HepG2 (cell line): ENCODE results near the gene ZNF180. TPM values are rescaled to one million over a fixed set of nuclear protein-coding genes. Genes with fewer than 3 reads are reported as not detected.

Experiments
- AHR ChIP-seq: IDR thresholded peaks from 2 replicates; pipeline ENCODE4 v1.6.1; 2018; ENCODE audit warnings: missing genetic modification reagents, missing compliant biosample characterization
- AKAP8 ChIP-seq: sonication (generic); formaldehyde crosslinking; IDR thresholded peaks from 2 replicates; pipeline ENCODE4 v1.5.1; 2020; ENCODE audit warnings: mild to moderate bottlenecking, missing genetic modification reagents
- GATAD1 ChIP-seq: IDR thresholded peaks from 2 replicates; pipeline ENCODE4 v1.6.1; 2016; ENCODE audit warnings: missing genetic modification reagents, missing compliant biosample characterization
- NBN ChIP-seq: fragments of 450-650 bp; conservative IDR thresholded peaks from 2 replicates; pipeline ENCODE4 v1.6.1; 2017
- RBM39 ChIP-seq: fragments of 200-400 bp; formaldehyde crosslinking; IDR thresholded peaks from one replicate; pipeline ENCODE4 v1.6.1; 2018; ENCODE audit warnings: antibody characterized with exemption, mild to moderate bottlenecking, low read depth, low read length; ENCODE audit not compliant: poor library complexity, severe bottlenecking
- SMAD9 ChIP-seq: sonication (generic); formaldehyde crosslinking; IDR thresholded peaks from 2 replicates; pipeline ENCODE4 v1.5.1; 2020; ENCODE audit warnings: mild to moderate bottlenecking, missing genetic modification reagents
- TBX2 ChIP-seq: sonication (generic); formaldehyde crosslinking; IDR thresholded peaks from 2 replicates; pipeline ENCODE4 v1.5.0; 2020; ENCODE audit warnings: missing genetic modification reagents, mild to moderate bottlenecking, borderline replicate concordance
- ZNF552 ChIP-seq: sonication (generic); formaldehyde crosslinking; IDR thresholded peaks from 2 replicates; pipeline ENCODE4 v1.9.0; 2022; ENCODE audit warnings: missing genetic modification reagents, mild to moderate bottlenecking, borderline replicate concordance
- polyA plus RNA-seq, 8 experiments: library from polyadenylated mRNA; depleted of rRNA in 3 of 8; stranded (reverse) in 7 of 8; unstranded in 1 of 8; fragments of >200 nt; fragmentation: Illumina TruSeq in 4 of 8; extraction: Trizol in 4 of 8; gene quantifications; 2 replicates each; pipeline versions ENCODE4 v1.2.1 to v1.2.3, GENCODE V29; 2011 to 2016; ENCODE audit warnings: low read depth in 4 of 8, missing spikeins in 1 of 8, mixed read lengths in 1 of 8; ENCODE audit not compliant: insufficient read depth in 1 of 8
- total RNA-seq, 5 experiments: library from RNA; depleted of rRNA; stranded (reverse); fragments of >200 nt; fragmentation: Illumina TruSeq; extraction: Trizol; gene quantifications; 2 replicates each; pipeline ENCODE4 v1.2.3, GENCODE V29; 2016; ENCODE audit warnings: low read depth in 1 of 5
- TF ChIP-seq, protein P1 (sequence below), 2 experiments: sonication (generic) in 1 of 2; formaldehyde crosslinking in 1 of 2; IDR thresholded peaks; 2 replicates each; pipeline versions ENCODE4 v1.4.0 to v1.6.1; 2018 to 2020; ENCODE audit warnings: missing genetic modification reagents in 2 of 2, borderline replicate concordance in 1 of 2, low read depth in 1 of 2, mild to moderate bottlenecking in 1 of 2, missing biosample characterization in 1 of 2
- TF ChIP-seq, protein P2 (sequence below): sonication (generic); formaldehyde crosslinking; IDR thresholded peaks from 2 replicates; pipeline ENCODE4 v1.5.1; 2020; ENCODE audit warnings: missing genetic modification reagents, mild to moderate bottlenecking, borderline replicate concordance
- TF ChIP-seq, protein P3 (sequence below): sonication (generic); formaldehyde crosslinking; IDR thresholded peaks from 2 replicates; pipeline ENCODE4 v1.4.0; 2020; ENCODE audit warnings: mild to moderate bottlenecking, missing genetic modification reagents
- TF ChIP-seq, protein P4 (sequence below): sonication (generic); formaldehyde crosslinking; IDR thresholded peaks from 2 replicates; pipeline ENCODE4 v1.8.0; 2022; ENCODE audit warnings: missing genetic modification reagents, mild to moderate bottlenecking, moderate library complexity, borderline replicate concordance
- TF ChIP-seq, protein P5 (sequence below): sonication (generic); formaldehyde crosslinking; conservative IDR thresholded peaks from 2 replicates; pipeline ENCODE4 v1.4.0; 2020; ENCODE audit warnings: missing genetic modification reagents

ZNF180 gene
- total and polyA plus RNA-seq, 2 of the 13 experiments (the other 11 are each of a cell fraction or from before 2014, with no cell fraction given): 0.92 to 9.3 TPM

DNA sequence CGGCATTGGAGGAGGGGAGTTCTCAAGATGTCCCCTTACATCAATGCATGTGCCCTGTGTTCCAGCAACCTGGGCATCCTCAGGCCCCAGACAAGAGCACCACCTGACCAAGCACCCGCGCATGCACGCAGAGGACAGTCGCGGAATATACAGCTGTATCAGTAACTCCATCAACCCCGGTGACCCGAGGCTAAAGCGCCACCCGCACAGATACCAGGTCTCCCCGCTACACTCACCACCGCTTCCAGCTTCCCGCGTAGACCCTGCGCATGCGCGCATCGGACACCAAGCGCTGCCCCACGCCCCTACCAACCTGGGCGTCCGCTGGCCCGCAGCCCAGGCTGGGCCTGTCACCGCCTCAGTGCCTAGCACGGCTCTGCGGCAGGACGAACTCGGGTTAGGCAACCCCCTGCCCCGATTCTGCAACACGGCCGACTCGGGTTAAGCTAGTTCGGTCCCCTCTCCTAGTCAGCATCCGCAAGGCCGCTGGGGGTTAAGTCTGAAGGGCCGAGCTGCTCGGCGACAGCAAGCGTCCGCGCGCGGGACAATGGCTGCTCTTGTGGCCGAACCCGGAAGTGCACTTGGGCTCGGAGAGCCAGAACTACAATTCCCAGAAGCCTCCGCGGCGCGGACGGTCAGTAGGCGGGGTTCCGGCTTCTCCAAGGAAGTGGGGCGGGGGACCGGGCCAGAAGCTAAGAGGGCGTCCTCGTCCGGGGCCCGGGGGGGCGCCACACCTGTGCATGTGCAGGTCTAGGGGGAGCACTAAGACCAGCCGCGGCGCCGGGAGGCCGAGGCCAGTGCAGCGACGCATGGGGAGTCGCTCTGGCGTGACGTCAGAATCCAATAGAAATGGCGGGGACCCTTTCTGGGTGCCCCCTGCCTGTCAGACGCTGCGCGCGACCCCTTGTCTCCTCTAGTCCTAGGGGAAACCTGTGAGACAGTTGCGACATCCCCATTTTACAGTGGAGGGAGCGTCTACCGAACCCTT, at the start of gene ZNF180 (continued):
- TF ChIP-seq, protein P1, sequence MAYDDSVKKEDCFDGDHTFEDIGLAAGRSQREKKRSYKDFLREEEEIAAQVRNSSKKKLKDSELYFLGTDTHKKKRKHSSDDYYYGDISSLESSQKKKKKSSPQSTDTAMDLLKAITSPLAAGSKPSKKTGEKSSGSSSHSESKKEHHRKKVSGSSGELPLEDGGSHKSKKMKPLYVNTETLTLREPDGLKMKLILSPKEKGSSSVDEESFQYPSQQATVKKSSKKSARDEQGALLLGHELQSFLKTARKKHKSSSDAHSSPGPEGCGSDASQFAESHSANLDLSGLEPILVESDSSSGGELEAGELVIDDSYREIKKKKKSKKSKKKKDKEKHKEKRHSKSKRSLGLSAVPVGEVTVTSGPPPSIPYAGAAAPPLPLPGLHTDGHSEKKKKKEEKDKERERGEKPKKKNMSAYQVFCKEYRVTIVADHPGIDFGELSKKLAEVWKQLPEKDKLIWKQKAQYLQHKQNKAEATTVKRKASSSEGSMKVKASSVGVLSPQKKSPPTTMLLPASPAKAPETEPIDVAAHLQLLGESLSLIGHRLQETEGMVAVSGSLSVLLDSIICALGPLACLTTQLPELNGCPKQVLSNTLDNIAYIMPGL (CRISPR knock-in tag; IDR thresholded peaks at IDR 0.05; ENCODE audit: borderline replicate concordance in 1 of 2, low read depth in 1 of 2): peak; percentile 89 to 92
- TF ChIP-seq SMAD9 (CRISPR knock-in tag): 0 out of 2 replicates have a peak, but pooled peaks have one; percentile 27
- TF ChIP-seq, protein P2, sequence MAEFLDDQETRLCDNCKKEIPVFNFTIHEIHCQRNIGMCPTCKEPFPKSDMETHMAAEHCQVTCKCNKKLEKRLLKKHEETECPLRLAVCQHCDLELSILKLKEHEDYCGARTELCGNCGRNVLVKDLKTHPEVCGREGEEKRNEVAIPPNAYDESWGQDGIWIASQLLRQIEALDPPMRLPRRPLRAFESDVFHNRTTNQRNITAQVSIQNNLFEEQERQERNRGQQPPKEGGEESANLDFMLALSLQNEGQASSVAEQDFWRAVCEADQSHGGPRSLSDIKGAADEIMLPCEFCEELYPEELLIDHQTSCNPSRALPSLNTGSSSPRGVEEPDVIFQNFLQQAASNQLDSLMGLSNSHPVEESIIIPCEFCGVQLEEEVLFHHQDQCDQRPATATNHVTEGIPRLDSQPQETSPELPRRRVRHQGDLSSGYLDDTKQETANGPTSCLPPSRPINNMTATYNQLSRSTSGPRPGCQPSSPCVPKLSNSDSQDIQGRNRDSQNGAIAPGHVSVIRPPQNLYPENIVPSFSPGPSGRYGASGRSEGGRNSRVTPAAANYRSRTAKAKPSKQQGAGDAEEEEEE: no peak
- TF ChIP-seq AHR (CRISPR knock-in tag): peak; percentile 64; the same call in 1 of the 2 replicates
- TF ChIP-seq, protein P3, sequence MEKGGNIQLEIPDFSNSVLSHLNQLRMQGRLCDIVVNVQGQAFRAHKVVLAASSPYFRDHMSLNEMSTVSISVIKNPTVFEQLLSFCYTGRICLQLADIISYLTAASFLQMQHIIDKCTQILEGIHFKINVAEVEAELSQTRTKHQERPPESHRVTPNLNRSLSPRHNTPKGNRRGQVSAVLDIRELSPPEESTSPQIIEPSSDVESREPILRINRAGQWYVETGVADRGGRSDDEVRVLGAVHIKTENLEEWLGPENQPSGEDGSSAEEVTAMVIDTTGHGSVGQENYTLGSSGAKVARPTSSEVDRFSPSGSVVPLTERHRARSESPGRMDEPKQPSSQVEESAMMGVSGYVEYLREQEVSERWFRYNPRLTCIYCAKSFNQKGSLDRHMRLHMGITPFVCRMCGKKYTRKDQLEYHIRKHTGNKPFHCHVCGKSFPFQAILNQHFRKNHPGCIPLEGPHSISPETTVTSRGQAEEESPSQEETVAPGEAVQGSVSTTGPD (CRISPR knock-in tag): no peak
- TF ChIP-seq, protein P4, sequence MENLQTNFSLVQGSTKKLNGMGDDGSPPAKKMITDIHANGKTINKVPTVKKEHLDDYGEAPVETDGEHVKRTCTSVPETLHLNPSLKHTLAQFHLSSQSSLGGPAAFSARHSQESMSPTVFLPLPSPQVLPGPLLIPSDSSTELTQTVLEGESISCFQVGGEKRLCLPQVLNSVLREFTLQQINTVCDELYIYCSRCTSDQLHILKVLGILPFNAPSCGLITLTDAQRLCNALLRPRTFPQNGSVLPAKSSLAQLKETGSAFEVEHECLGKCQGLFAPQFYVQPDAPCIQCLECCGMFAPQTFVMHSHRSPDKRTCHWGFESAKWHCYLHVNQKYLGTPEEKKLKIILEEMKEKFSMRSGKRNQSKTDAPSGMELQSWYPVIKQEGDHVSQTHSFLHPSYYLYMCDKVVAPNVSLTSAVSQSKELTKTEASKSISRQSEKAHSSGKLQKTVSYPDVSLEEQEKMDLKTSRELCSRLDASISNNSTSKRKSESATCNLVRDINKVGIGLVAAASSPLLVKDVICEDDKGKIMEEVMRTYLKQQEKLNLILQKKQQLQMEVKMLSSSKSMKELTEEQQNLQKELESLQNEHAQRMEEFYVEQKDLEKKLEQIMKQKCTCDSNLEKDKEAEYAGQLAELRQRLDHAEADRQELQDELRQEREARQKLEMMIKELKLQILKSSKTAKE (CRISPR knock-in tag): no peak
- no peak for TF ChIP-seq ZNF552 (CRISPR knock-in tag)
- no peak for TF ChIP-seq NBN
- TF ChIP-seq TBX2 (CRISPR knock-in tag): peak; percentile 81
- TF ChIP-seq, protein P5, sequence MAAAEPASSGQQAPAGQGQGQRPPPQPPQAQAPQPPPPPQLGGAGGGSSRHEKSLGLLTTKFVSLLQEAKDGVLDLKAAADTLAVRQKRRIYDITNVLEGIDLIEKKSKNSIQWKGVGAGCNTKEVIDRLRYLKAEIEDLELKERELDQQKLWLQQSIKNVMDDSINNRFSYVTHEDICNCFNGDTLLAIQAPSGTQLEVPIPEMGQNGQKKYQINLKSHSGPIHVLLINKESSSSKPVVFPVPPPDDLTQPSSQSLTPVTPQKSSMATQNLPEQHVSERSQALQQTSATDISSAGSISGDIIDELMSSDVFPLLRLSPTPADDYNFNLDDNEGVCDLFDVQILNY (CRISPR knock-in tag): peak; percentile 62
- peak; percentile 89 for TF ChIP-seq RBM39
- peak; percentile 68; the same call in 1 of the 2 replicates for TF ChIP-seq AKAP8 (CRISPR knock-in tag)
- TF ChIP-seq GATAD1 (CRISPR knock-in tag): peak; percentile 80
